22Rv1 (cell line): ENCODE data around the gene FSD1.

Source experiments
- H3K27ac ChIP-seq: fragments of 450-650 bp; 2 replicates; pipeline ENCODE4 v1.5.1; 2017
- CTCF ChIP-seq: fragments of 450-650 bp; IDR thresholded peaks from 2 replicates; pipeline ENCODE4 v1.5.1; 2017; ENCODE audit warnings: mild to moderate bottlenecking
- ZFX ChIP-seq: fragments of 450-650 bp; IDR thresholded peaks from 2 replicates; pipeline ENCODE4 v1.6.1; 2017; ENCODE audit warnings: antibody characterized with exemption, borderline replicate concordance

The FSD1 gene

GRCh38 chr19:4298810-4299550 is 5.4 kb upstream of the FSD1 start:
- TF ChIP-seq CTCF, result no peak
- no peak for TF ChIP-seq ZFX
- no peak overlapping the region for H3K27ac ChIP-seq

GRCh38 chr19:4300589-4300988 is 3.8 kb upstream of the FSD1 start:
- H3K27ac ChIP-seq, result no peak overlapping the region
- TF ChIP-seq CTCF (no peak), ZFX (no peak)

GRCh38 chr19:4301590-4302242 is 2.7 kb upstream of the FSD1 start:
- no peak overlapping the region for H3K27ac ChIP-seq
- TF ChIP-seq CTCF (no peak), ZFX (no peak)

GRCh38 chr19:4302243-4302640 is 2.2 kb upstream of the FSD1 start, which contains the start of gene TMIGD2:
TMIGD2 (minus strand) TSS chr19:4302389; CDS start chr19:4302385, 4 bp downstream.
- no peak within 1 kb of the TSS for H3K27ac ChIP-seq

GRCh38 chr19:4303819-4304537 is 420 bp upstream of the FSD1 start:
- H3K27ac ChIP-seq, result no peak overlapping the region
- TF ChIP-seq ZFX (no peak), CTCF (no peak)

More at GRCh38 chr19:4302243-4302640, 2.2 kb upstream of the FSD1 start, which contains the start of gene TMIGD2:
- TF ChIP-seq CTCF (no peak), ZFX (no peak)

GRCh38 chr19:4305257-4305612 is 837 bp downstream of the FSD1 start:
- TF ChIP-seq ZFX, result no peak
- no peak for TF ChIP-seq CTCF
- no peak overlapping the region for H3K27ac ChIP-seq
